ENCODE results near the gene MYMX. TPM values are rescaled to one million over a fixed set of nuclear protein-coding genes. Genes with fewer than 3 reads are reported as not detected.

MYMX gene
- total and polyA plus RNA-seq, 2 of the 13 experiments (the other 11 are each of a cell fraction or from before 2014, with no cell fraction given) = not detected

DNA sequence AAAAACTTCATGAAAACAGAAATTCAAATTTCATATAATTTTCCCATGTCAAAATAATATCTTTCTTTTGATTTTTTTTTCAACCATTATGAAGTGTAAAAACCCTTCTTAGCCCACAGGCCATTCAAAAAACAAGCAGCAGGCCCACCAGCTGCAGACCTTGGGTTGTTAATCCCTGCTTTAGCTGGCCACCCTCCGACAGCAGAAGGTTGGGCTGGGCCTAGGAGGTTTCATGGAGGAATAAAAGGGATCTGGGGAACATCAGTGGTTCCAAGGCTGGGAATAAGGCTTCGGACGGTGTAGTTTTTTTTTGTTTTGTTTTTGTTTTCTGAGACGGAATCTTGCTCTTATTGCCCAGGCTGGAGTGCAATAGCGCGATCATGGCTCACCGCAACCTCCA is 26.6 kb downstream of the MYMX start (continued):
- TF ChIP-seq, protein P1, sequence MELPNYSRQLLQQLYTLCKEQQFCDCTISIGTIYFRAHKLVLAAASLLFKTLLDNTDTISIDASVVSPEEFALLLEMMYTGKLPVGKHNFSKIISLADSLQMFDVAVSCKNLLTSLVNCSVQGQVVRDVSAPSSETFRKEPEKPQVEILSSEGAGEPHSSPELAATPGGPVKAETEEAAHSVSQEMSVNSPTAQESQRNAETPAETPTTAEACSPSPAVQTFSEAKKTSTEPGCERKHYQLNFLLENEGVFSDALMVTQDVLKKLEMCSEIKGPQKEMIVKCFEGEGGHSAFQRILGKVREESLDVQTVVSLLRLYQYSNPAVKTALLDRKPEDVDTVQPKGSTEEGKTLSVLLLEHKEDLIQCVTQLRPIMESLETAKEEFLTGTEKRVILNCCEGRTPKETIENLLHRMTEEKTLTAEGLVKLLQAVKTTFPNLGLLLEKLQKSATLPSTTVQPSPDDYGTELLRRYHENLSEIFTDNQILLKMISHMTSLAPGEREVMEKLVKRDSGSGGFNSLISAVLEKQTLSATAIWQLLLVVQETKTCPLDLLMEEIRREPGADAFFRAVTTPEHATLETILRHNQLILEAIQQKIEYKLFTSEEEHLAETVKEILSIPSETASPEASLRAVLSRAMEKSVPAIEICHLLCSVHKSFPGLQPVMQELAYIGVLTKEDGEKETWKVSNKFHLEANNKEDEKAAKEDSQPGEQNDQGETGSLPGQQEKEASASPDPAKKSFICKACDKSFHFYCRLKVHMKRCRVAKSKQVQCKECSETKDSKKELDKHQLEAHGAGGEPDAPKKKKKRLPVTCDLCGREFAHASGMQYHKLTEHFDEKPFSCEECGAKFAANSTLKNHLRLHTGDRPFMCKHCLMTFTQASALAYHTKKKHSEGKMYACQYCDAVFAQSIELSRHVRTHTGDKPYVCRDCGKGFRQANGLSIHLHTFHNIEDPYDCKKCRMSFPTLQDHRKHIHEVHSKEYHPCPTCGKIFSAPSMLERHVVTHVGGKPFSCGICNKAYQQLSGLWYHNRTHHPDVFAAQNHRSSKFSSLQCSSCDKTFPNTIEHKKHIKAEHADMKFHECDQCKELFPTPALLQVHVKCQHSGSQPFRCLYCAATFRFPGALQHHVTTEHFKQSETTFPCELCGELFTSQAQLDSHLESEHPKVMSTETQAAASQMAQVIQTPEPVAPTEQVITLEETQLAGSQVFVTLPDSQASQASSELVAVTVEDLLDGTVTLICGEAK (IDR thresholded peaks at IDR 0.05) = no peak
- TF ChIP-seq, protein P1 (CRISPR knock-in tag; IDR thresholded peaks at IDR 0.05) = no peak
- TF ChIP-seq MTF1 (CRISPR knock-in tag; IDR thresholded peaks at IDR 0.05) (no peak), ZNF232 (CRISPR knock-in tag; IDR thresholded peaks at IDR 0.05; ENCODE audit: borderline replicate concordance) (no peak), MED8 (CRISPR knock-in tag; IDR thresholded peaks at IDR 0.05; ENCODE audit: insufficient replicate concordance) (no peak), CBX5 (CRISPR knock-in tag; IDR thresholded peaks at IDR 0.05; ENCODE audit: borderline replicate concordance) (no peak), ZNF564 (CRISPR knock-in tag; IDR thresholded peaks at IDR 0.05) (no peak), MAZ (IDR thresholded peaks at IDR 0.05; ENCODE audit: borderline replicate concordance, low read depth, low read length) (no peak), MAZ (CRISPR knock-in tag; IDR thresholded peaks at IDR 0.05; ENCODE audit: low read depth) (no peak), HCFC1 (IDR thresholded peaks at IDR 0.05; ENCODE audit: low read depth, low read length) (no peak), CHD2 (IDR thresholded peaks at IDR 0.05; ENCODE audit: low read depth, low read length) (no peak)
- TF ChIP-seq, protein P2, sequence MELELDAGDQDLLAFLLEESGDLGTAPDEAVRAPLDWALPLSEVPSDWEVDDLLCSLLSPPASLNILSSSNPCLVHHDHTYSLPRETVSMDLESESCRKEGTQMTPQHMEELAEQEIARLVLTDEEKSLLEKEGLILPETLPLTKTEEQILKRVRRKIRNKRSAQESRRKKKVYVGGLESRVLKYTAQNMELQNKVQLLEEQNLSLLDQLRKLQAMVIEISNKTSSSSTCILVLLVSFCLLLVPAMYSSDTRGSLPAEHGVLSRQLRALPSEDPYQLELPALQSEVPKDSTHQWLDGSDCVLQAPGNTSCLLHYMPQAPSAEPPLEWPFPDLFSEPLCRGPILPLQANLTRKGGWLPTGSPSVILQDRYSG (CRISPR knock-in tag; IDR thresholded peaks at IDR 0.05) = no peak
- TF ChIP-seq, protein P3, sequence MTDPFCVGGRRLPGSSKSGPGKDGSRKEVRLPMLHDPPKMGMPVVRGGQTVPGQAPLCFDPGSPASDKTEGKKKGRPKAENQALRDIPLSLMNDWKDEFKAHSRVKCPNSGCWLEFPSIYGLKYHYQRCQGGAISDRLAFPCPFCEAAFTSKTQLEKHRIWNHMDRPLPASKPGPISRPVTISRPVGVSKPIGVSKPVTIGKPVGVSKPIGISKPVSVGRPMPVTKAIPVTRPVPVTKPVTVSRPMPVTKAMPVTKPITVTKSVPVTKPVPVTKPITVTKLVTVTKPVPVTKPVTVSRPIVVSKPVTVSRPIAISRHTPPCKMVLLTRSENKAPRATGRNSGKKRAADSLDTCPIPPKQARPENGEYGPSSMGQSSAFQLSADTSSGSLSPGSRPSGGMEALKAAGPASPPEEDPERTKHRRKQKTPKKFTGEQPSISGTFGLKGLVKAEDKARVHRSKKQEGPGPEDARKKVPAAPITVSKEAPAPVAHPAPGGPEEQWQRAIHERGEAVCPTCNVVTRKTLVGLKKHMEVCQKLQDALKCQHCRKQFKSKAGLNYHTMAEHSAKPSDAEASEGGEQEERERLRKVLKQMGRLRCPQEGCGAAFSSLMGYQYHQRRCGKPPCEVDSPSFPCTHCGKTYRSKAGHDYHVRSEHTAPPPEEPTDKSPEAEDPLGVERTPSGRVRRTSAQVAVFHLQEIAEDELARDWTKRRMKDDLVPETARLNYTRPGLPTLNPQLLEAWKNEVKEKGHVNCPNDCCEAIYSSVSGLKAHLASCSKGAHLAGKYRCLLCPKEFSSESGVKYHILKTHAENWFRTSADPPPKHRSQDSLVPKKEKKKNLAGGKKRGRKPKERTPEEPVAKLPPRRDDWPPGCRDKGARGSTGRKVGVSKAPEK (CRISPR knock-in tag; IDR thresholded peaks at IDR 0.05; ENCODE audit: borderline replicate concordance) = no peak
- TF ChIP-seq, protein P4, sequence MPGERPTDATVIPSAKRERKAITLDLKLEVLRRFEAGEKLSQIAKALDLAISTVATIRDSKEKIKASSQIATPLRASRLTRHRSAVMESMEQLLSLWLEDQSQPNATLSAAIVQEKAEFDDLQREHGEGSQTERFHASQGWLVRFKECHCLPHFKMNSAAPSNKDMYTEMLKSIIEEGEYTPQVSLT (CRISPR knock-in tag; IDR thresholded peaks at IDR 0.05; ENCODE audit: borderline replicate concordance, low read depth) = no peak
